Measurements from ENCODE around the gene ZBP1.
"Not testable (repeated sequence)": the region's sequence is repeated elsewhere in the genome, so short reads cannot be mapped to it uniquely, and the experiment has no call there.

Gene ZBP1

GRCh38 chr20:57647006-57647932 lies 27.0 kb upstream of the ZBP1 start:
- DNase-seq (ENCODE audit: low read depth, low spot score) = no peak

DNA sequence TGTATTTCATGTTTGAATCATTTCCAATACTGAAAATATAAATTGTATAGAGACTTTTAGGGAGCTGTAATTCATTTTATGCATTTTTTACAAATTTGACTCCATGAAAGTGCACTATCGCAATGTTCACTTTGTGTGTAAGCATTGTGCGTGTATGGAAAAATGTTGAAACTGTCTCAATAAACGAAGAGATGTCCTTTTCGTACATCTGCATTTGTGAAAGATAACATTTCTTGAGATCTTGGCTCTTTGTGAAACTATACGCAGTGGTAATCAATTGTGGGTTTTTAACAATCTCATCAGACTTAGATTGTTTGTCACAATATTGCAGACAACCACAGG lies 18.6 kb upstream of the ZBP1 start:
- no peak for DNase-seq (ENCODE audit: low read depth, low spot score)

DNA sequence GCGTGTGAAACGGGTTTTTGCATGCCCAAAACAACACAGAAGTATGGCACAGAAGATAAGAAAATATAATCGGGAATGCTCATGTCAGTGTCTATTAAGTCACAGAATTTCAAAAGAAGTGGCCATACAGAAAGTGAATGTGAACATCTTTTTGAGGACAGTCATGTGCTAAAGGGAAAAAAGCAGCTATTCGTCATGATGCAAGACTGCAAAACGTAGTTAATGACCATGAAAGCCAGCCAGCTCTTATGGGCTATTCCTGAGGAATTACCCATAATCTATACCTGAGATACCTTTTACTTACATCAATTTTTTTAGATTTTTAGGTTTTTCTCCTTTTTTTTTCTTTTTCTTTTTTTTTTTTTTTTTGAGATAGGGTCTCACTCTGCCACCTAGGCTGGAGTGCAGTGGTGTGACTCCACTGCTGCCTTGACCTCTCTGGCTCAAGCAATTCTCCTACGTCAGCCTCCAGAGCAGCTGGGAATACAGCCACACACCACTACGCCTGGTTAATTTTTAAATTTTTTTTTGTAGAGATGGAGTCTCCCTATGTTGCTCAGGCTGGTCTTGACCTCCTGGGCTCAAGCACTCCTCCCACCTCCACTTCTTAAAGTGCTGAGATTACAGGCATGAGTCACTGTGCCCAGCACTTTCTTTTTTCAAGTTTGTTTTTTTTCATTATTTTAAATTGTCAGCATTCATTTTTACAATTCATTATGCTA lies 18.1 kb upstream of the ZBP1 start:
- no peak for DNase-seq (ENCODE audit: low read depth, low spot score)

DNA sequence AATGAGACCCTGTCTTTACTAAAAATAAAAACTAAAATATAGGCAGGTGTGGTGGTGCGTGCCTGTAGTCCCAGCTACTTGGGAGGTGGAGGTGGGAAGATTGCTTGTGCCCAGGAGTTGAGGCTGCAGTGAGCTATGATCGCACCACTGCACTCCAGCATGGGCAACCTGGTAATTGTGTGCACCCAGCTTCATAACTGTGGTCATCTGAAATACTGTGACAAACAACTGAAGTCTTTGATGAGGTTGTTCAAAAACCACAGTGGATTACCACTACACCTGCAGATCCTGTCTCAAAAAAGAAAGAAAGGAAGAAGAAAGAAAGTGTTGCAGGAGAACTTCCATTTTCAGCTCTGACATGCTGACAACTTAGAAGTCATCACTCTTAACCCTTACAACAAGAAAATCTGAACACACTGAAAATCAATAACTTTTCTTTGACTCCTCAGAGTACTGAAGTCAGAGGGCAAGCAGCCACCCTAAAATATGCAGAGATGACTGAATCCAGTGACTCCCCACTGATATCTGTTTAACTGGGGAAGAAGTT lies 13.8 kb upstream of the ZBP1 start:
- no peak for DNase-seq (ENCODE audit: low read depth, low spot score)

- no peak for DNase-seq (ENCODE audit: low read depth, low spot score)
Measured at GRCh38 chr20:57632286-57632685, 12.1 kb upstream of the ZBP1 start.

GRCh38 chr20:57630061-57630460 lies 9.8 kb upstream of the ZBP1 start:
- no peak for DNase-seq (ENCODE audit: low read depth, low spot score)

- not testable (repeated sequence) for DNase-seq (ENCODE audit: low read depth, low spot score)
Measured at GRCh38 chr20:57629491-57629901, 9.3 kb upstream of the ZBP1 start.

GRCh38 chr20:57628962-57629308 lies 8.7 kb upstream of the ZBP1 start:
- DNase-seq (ENCODE audit: low read depth, low spot score) = not testable (repeated sequence)

- DNase-seq (ENCODE audit: low read depth, low spot score) = peak; percentile 34
Measured at GRCh38 chr20:57628047-57628961, 8.1 kb upstream of the ZBP1 start.

DNA sequence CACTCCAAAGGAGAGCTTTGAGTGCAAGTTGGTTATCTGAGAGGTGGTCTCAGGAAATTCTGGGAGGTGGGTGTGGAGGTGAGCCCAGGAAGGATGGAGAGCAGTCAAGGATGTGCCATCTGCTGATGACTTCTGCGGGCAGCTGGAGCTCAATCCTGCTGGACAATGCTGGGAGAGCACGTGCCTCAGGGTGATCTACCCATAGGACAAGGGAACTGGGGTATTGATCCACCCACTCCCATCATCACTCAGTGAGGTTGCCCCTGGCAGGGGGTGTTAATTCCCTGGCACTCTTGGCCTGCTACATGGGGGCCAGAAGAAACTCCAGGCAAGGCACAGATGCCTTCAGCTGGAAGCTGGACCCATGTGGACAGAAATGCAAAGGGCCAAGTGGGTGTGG lies 7.1 kb upstream of the ZBP1 start:
- no peak for DNase-seq (ENCODE audit: low read depth, low spot score)

DNA sequence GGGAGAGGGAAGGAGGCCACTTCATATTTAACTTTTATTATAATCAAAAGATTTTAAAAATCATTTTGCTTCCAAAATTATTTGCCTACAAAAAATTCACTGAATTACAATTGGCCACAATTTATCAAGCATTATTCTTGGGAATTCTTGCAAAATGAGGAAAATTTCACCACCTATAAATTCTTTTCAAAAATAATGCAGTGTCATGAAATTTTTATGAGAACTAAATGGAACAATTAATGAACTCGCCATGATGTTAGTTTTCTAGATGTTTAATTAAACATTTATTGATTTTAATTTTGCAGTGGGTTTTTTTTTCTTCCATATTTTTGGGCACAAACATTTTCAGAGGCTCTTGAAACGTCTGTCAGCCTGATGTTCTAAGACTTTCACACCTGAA lies 5.8 kb upstream of the ZBP1 start:
- no peak for DNase-seq (ENCODE audit: low read depth, low spot score)

DNA sequence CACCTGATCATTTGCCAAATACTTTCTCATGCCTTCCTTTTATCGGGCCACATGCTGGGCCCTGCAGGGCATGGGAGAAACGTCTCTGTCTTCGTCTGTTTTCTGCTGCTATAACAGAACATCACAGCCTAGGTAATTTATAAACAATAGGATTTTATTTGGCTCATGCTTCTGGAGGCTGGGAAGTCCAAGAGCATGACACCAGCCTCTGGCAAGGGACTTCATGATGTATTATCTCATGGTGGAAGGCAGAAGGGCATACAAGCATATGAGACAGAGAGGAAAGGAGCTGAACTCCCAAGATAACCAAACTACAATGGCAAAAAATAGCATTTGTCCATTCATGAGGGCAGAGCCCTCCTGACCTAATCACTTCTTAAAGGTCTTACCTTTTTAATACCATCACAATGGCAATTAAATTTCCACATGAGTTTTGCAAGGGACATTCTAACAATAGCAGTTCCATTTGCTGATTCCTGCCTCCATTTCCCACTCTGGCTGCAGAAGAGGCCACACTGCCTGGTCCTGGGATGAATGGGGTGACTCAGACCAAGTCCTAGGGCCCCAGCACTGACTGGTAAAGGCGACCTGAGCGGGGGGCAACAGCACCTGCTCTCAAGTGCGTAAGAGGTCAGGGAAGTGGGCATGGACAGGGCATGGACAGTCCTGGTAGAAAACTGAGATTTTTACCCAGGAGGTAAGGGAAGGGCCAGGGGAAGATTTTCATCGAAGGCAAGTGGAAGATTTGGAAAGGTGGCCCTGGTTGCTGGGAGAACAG lies 5.1 kb upstream of the ZBP1 start:
- no peak for DNase-seq (ENCODE audit: low read depth, low spot score)

GRCh38 chr20:57624124-57624523 lies 3.9 kb upstream of the ZBP1 start:
- DNase-seq (ENCODE audit: low read depth, low spot score) = no peak

DNA sequence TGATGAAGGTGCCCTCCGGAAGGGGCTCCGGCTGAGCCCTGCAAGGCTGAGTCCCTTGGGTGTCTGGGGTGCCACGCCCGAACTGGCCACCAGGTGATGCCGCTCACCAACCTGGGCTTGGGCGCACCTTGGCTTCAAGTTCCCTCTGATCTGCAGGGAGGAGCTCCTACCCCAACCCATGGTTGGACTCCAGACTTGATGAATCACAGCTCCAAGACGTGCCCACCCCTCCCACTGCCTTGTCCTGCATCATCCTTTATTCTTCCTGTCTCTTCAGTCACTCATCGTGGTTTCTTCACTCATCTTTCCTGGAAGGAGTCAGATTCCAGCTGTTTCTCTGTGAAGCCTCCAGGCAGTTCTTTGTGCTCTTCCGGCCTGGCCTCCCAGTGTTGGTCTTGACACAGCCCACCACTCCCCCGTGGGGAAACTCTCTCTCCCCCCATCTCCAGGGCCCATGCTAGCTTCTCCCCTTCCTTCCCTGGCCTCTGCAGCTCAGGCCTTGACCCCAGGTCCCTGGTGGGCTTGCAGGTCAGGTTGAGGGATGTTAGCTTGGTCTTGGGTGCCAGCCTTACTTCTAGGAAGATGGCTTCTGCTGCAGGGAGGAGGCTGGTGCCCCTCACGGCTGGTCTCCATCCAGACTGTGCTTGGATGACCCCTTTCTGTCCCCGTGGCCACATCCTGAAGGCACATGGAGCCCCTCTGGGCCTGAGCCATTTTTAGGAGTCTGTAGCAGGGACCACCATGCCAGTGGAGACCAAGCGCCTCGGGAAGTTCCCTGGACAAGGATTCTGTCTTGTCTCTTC lies 2.6 kb upstream of the ZBP1 start:
- peak; percentile 53 for DNase-seq (ENCODE audit: low read depth, low spot score)

DNA sequence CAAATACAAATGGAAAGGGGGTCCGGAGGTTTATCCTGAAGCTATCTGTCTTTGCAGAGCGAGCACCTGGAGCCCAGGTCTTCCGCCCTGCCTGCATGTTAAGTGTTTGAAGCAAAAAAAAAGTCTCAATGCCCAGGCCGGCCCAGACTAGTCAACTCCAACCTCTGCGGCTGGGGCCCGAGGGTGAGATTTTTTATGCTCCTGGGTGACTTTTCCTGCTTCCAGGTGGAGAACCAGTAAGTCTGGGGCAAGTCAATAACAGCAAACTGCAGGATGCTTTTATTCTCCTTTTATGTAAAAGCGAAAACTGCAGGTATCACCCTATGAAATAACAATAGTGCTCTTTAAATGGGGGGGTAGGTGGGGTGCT lies 2.0 kb upstream of the ZBP1 start:
- no peak for DNase-seq (ENCODE audit: low read depth, low spot score)

GRCh38 chr20:57621421-57622200 lies 1.4 kb upstream of the ZBP1 start:
- no peak for DNase-seq (ENCODE audit: low read depth, low spot score)

GRCh38 chr20:57620999-57621398 lies 773 bp upstream of the ZBP1 start:
- DNase-seq (ENCODE audit: low read depth, low spot score) = no peak

- DNase-seq (ENCODE audit: low read depth, low spot score) = peak; percentile 44
Measured at GRCh38 chr20:57619051-57619831, 985 bp downstream of the ZBP1 start.

- no peak for DNase-seq (ENCODE audit: low read depth, low spot score)
Measured at GRCh38 chr20:57618764-57619050, 1.5 kb downstream of the ZBP1 start.

Measured in activated CD4-positive, CD25-positive, alpha-beta regulatory T cell treated with anti-CD3 and anti-CD28 coated beads, Interleukin-2, amount 50 U/mL, for 16 hours (primary cell).